ENCODE data around the gene FCHO1.
"Not testable (repeated sequence)": the region's sequence is repeated elsewhere in the genome, so short reads cannot be mapped to it uniquely, and the experiment has no call there.

The FCHO1 gene

DNA sequence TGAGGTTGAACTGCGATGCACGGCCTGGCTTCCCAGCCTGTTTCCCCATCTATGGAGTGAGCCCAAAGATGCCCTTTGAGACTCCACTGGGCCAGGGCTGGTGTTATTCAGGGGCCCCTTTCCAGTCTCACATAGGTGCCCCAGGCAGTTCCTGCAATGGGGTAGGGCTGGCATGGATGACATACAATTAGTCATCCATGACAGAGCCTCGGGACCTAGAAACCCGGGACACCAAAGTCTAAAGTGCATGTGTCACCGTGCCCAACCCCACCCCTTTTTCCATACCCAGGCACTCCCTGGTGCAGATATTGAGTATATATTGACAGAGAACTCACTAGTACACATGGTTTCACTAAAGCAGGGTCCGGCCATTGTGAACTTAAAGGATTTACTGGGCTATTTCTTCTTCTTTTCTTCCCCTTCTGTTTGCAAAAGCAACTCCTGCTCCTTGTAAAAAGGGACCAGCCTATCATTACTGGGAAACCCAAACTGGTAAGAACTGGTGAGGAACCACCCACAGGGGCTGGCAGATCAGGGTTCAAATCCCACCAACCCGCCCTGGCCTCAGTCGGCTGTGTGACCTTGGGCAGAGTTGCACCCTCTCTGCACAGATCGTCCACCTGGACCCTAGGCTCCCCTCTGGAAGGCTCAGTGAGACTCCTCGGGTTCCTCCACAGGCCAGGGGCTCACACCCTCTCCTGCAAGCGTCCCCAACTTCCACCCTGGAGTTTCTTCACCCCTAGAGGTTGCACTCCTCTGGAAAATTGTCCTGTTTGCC lies 46.3 kb downstream of the FCHO1 start:
- Histone ChIP-seq H4K20me1 (ENCODE audit: insufficient read depth, low read length) (no peaks in the 10 kb centered on the region), H3K27me3 (ENCODE audit: insufficient read depth, low read length, poor library complexity) (no peaks in the 10 kb centered on the region), H3K4me1 (ENCODE audit: insufficient read depth, low read length) (no peaks in the 10 kb centered on the region), H3K4me2 (ENCODE audit: insufficient read depth, low read length) (no peak overlapping the region), H3K27ac (ENCODE audit: low read length) (no peak overlapping the region), H3K4me3 (ENCODE audit: low read depth in 1 of 2, low read length in 2 of 2) (no peak overlapping the region), H3K79me2 (ENCODE audit: insufficient read depth, low read length) (no peaks in the 10 kb centered on the region), H3K9ac (ENCODE audit: low read depth, low read length) (no peak overlapping the region), H3K36me3 (ENCODE audit: insufficient read depth, low read length) (no peaks in the 10 kb centered on the region), H3K9me3 (ENCODE audit: insufficient read depth, low read length, severe bottlenecking) (no peaks in the 10 kb centered on the region), H2AFZ (ENCODE audit: low read depth, low read length) (no peak overlapping the region)
- TF ChIP-seq EZH2 (IDR thresholded peaks at IDR 0.05; ENCODE audit: borderline replicate concordance, low read depth, low read length, severe bottlenecking): no peak
- TF ChIP-seq, protein P1, sequence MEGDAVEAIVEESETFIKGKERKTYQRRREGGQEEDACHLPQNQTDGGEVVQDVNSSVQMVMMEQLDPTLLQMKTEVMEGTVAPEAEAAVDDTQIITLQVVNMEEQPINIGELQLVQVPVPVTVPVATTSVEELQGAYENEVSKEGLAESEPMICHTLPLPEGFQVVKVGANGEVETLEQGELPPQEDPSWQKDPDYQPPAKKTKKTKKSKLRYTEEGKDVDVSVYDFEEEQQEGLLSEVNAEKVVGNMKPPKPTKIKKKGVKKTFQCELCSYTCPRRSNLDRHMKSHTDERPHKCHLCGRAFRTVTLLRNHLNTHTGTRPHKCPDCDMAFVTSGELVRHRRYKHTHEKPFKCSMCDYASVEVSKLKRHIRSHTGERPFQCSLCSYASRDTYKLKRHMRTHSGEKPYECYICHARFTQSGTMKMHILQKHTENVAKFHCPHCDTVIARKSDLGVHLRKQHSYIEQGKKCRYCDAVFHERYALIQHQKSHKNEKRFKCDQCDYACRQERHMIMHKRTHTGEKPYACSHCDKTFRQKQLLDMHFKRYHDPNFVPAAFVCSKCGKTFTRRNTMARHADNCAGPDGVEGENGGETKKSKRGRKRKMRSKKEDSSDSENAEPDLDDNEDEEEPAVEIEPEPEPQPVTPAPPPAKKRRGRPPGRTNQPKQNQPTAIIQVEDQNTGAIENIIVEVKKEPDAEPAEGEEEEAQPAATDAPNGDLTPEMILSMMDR (IDR thresholded peaks at IDR 0.05; ENCODE audit: borderline replicate concordance, extremely low read depth, low read length, poor library complexity, severe bottlenecking): no peak
- no peak for DNase-seq
- ATAC-seq (ENCODE audit: insufficient read depth, low read depth): no peak

DNA sequence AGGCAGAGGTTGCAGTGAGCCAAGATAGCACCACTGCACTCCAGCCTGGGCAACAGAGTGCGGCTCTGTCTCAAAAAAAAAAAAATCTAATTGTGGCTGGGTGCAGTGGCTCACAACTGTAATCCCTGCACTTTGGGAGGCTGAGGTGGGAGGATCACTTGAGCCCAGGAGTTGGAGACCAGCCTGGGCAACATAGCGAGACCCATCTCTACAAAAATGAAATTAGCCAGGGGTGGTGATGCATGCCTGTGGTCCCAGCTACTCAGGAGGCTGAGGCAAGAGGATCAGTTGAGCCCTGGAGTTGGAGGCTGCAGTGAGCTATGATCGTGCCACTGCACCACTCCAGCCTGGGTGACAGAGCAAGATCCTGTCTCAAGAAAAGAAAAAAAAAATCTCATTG lies 47.3 kb downstream of the FCHO1 start:
- H3K79me2 ChIP-seq (ENCODE audit: insufficient read depth, low read length); H4K20me1 ChIP-seq (ENCODE audit: insufficient read depth, low read length); H3K36me3 ChIP-seq (ENCODE audit: insufficient read depth, low read length); H2AFZ ChIP-seq (ENCODE audit: low read depth, low read length); ATAC-seq (ENCODE audit: insufficient read depth, low read depth); H3K4me1 ChIP-seq (ENCODE audit: insufficient read depth, low read length); H3K9me3 ChIP-seq (ENCODE audit: insufficient read depth, low read length, severe bottlenecking); H3K4me3 ChIP-seq (ENCODE audit: low read depth in 1 of 2, low read length in 2 of 2); H3K4me2 ChIP-seq (ENCODE audit: insufficient read depth, low read length); H3K9ac ChIP-seq (ENCODE audit: low read depth, low read length); H3K27ac ChIP-seq (ENCODE audit: low read length); DNase-seq; H3K27me3 ChIP-seq (ENCODE audit: insufficient read depth, low read length, poor library complexity): not testable (repeated sequence)

DNA sequence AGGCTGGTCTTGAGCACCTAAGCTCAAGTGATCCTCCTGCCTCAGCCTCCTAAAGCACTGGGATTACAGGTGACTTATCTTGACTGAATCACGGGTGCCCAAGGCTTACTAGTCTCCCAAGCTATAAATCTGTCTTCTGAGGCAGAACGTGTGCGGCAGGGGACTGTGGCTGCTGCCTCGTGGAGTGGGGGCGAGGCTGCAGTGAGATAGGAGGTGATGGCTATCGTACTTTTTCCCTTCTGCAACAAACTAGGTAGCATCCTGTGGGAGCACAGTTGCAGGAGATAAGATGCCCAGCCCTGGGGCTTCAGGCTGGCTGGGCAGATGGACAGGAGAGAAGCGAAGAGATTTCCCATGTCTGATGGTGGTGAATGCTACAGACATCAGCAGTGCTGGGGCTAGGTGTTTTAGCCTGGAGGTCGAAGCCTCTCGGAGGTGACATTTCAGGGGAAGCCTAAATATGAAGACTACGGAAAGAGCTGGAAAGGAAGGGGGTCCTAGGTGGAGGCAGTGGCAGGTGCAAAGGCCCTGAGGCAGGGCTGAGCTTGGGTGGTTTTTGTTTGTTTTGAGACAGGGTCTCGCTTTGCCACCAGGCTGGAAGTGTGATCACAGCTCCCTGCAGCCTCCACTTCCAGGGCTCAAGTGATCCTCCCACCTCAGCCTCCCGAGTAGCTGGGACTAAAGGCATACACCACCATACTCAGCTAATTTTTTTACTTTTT lies 51.0 kb downstream of the FCHO1 start:
- Histone ChIP-seq H3K4me3 (ENCODE audit: low read depth in 1 of 2, low read length in 2 of 2) (no peak overlapping the region), H3K9ac (ENCODE audit: low read depth, low read length) (no peak overlapping the region), H3K4me2 (ENCODE audit: insufficient read depth, low read length) (no peak overlapping the region), H2AFZ (ENCODE audit: low read depth, low read length) (no peak overlapping the region), H3K79me2 (ENCODE audit: insufficient read depth, low read length) (no peaks in the 10 kb centered on the region), H4K20me1 (ENCODE audit: insufficient read depth, low read length) (no peaks in the 10 kb centered on the region), H3K36me3 (ENCODE audit: insufficient read depth, low read length) (no peaks in the 10 kb centered on the region), H3K4me1 (ENCODE audit: insufficient read depth, low read length) (peaks cover 6% of the 10 kb centered on the region; the same call in 1 of the 2 replicates), H3K27ac (ENCODE audit: low read length) (no peak overlapping the region), H3K9me3 (ENCODE audit: insufficient read depth, low read length, severe bottlenecking) (no peaks in the 10 kb centered on the region), H3K27me3 (ENCODE audit: insufficient read depth, low read length, poor library complexity) (peaks cover 2% of the 10 kb centered on the region)
- TF ChIP-seq, protein P1 (IDR thresholded peaks at IDR 0.05; ENCODE audit: borderline replicate concordance, extremely low read depth, low read length, poor library complexity, severe bottlenecking): no peak
- TF ChIP-seq EZH2 (IDR thresholded peaks at IDR 0.05; ENCODE audit: borderline replicate concordance, low read depth, low read length, severe bottlenecking): no peak
- no peak for DNase-seq
- no peak for ATAC-seq (ENCODE audit: insufficient read depth, low read depth)

DNA sequence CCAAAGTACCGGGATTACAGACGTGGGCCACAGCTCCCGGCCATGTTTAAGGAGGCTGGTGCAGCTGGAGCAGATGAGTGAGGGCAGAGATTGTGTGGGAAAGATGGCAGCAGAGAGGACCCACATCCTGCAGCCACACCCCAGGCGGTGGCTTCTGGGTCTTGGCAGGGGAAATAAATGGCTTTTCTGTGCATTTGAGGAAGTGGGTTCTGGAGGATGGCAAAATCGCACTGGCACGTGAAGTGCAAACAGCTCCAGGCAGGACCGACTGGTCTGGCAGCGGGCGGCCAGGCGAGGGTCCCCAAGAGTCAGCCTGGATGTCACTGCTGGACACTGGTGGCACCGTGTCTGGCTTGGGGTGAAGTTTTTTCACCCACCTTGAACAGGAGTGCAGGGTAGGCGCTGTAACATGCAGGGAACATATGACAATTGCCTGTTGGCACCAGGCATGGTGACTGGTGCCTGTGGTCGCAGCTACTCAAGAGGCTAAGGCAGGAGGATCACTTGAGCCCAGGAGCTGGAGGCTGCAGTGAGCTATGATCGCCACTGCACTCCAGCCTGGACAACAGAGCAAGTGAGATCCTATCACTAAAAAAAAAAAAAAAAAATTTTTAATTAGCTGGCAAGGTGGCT lies 52.1 kb downstream of the FCHO1 start:
- no peak overlapping the region for H2AFZ ChIP-seq (ENCODE audit: low read depth, low read length)

More for the DNA sequence above, 52.1 kb downstream of the FCHO1 start:
- Histone ChIP-seq H3K27ac (ENCODE audit: low read length) (no peak overlapping the region), H3K4me2 (ENCODE audit: insufficient read depth, low read length) (no peak overlapping the region), H3K36me3 (ENCODE audit: insufficient read depth, low read length) (no peaks in the 10 kb centered on the region), H3K27me3 (ENCODE audit: insufficient read depth, low read length, poor library complexity) (peaks cover 8% of the 10 kb centered on the region), H3K4me3 (ENCODE audit: low read depth in 1 of 2, low read length in 2 of 2) (no peak overlapping the region), H4K20me1 (ENCODE audit: insufficient read depth, low read length) (no peaks in the 10 kb centered on the region), H3K9ac (ENCODE audit: low read depth, low read length) (no peak overlapping the region), H3K79me2 (ENCODE audit: insufficient read depth, low read length) (no peaks in the 10 kb centered on the region), H3K4me1 (ENCODE audit: insufficient read depth, low read length) (peaks cover 6% of the 10 kb centered on the region; the same call in 1 of the 2 replicates), H3K9me3 (ENCODE audit: insufficient read depth, low read length, severe bottlenecking) (no peaks in the 10 kb centered on the region)
- TF ChIP-seq, protein P1 (IDR thresholded peaks at IDR 0.05; ENCODE audit: borderline replicate concordance, extremely low read depth, low read length, poor library complexity, severe bottlenecking): no peak
- no peak for TF ChIP-seq EZH2 (IDR thresholded peaks at IDR 0.05; ENCODE audit: borderline replicate concordance, low read depth, low read length, severe bottlenecking)
- ATAC-seq (ENCODE audit: insufficient read depth, low read depth): peak; percentile 88
- peak; percentile 65 for DNase-seq
